Left lung (tissue), 10 donors: ENCODE results near the gene ZNF74. TPM values are rescaled to one million over a fixed set of nuclear protein-coding genes. Genes with fewer than 3 reads are reported as not detected.
A peak's percentile ranks its signal among the peaks of the same experiment; 100 is the strongest.
"Not testable (repeated sequence)": the region's sequence is repeated elsewhere in the genome, so short reads cannot be mapped to it uniquely, and the experiment has no call there.

ENCODE experiments used
- ATAC-seq: fragments of 200-7000 bp; cut with Tn5 transposase; one replicate; pipeline ENCODE4 v1.9.1; 2020; ENCODE audit warnings: moderate library complexity
- DNase-seq, 4 donors: peaks; one replicate each; pipeline ENCODE4 v3.0.0-alpha.2; 2013 to 2020
- H3K27ac ChIP-seq, 2 donors: fragments of 200-600 bp; sonication (generic) in 1 of 2; one replicate each; pipeline versions ENCODE4 v1.5.0 to v1.8.0; 2020 to 2021
- H3K27me3 ChIP-seq, 2 donors: fragments of 200-600 bp; sonication (generic) in 1 of 2; one replicate each; pipeline versions ENCODE4 v1.5.0 to v1.8.0; 2020 to 2021
- H3K36me3 ChIP-seq, 2 donors: fragments of 200-600 bp; sonication (generic) in 1 of 2; one replicate each; pipeline versions ENCODE4 v1.5.0 to v1.8.0; 2020 to 2021
- H3K4me1 ChIP-seq, 2 donors: fragments of 200-600 bp; one replicate each; pipeline ENCODE4 v1.8.0; 2021
- H3K4me3 ChIP-seq, 2 donors: fragments of 200-600 bp; sonication (generic) in 1 of 2; one replicate each; pipeline versions ENCODE4 v1.5.0 to v1.8.0; 2020 to 2021; ENCODE audit warnings: mild to moderate bottlenecking in 1 of 2
- H3K9me3 ChIP-seq, 2 donors: fragments of 200-600 bp; sonication (generic) in 1 of 2; one replicate each; pipeline versions ENCODE4 v1.5.0 to v1.8.0; 2020 to 2021
- intact Hi-C, 2 donors: fragments of 100-400 bp; cut with DNase I; formaldehyde crosslinking; loops; one replicate each; pipeline versions ENCODE4 v1.11.2 to v1.14.2; 2022
- polyA plus RNA-seq, 6 donors: library from polyadenylated mRNA; unstranded; fragments of 120-200 nt; gene quantifications; one replicate each; pipeline ENCODE4 v1.2.1, GENCODE V29; 2013; ENCODE audit not compliant: insufficient read length in 6 of 6
- total RNA-seq, 2 donors: library from RNA; stranded (reverse); fragmentation: NEBNext Ultra II Directional; extraction: Animal tissue kit (Norgen Biotek cat#: 25700); gene quantifications; one replicate each; pipeline ENCODE4 v1.2.1, GENCODE V29; 2021
- donor health status: DM: no; HTN: yes; CAD: no.
- donor health status: DM: no; HTN: no; CAD: no.

The ZNF74 gene
- total and polyA plus RNA-seq, 8 donors = 11.0 to 22.6 (median 19.9) TPM

GRCh38 chr22:20360866-20361751 lies 32.8 kb upstream of the ZNF74 start:
- DNase-seq, H3K4me1 ChIP-seq, H3K4me3 ChIP-seq, H3K36me3 ChIP-seq, H3K27ac ChIP-seq, intact Hi-C loops, H3K9me3 ChIP-seq, ATAC-seq, H3K27me3 ChIP-seq: not testable (repeated sequence)

- H3K36me3 ChIP-seq, H3K4me1 ChIP-seq, intact Hi-C loops, H3K27me3 ChIP-seq, H3K9me3 ChIP-seq, H3K4me3 ChIP-seq, ATAC-seq, H3K27ac ChIP-seq, DNase-seq: not testable (repeated sequence)
Observed at GRCh38 chr22:20361752-20362229, 32.2 kb upstream of the ZNF74 start.

- ATAC-seq, H3K4me1 ChIP-seq, H3K27me3 ChIP-seq, H3K4me3 ChIP-seq, intact Hi-C loops, H3K36me3 ChIP-seq, DNase-seq, H3K9me3 ChIP-seq, H3K27ac ChIP-seq: not testable (repeated sequence)
Observed at GRCh38 chr22:20362403-20362802, 31.5 kb upstream of the ZNF74 start.

GRCh38 chr22:20364335-20365260 lies 29.4 kb upstream of the ZNF74 start:
- H3K27me3 ChIP-seq, H3K9me3 ChIP-seq, intact Hi-C loops, H3K4me1 ChIP-seq, H3K36me3 ChIP-seq, DNase-seq, H3K4me3 ChIP-seq: not testable (repeated sequence)
- H3K27ac ChIP-seq = peak overlapping the region in 1 of 2 donors; percentile 36
- ATAC-seq = peak; percentile 53

GRCh38 chr22:20366841-20367240 lies 27.1 kb upstream of the ZNF74 start:
- DNase-seq, H3K4me1 ChIP-seq, H3K4me3 ChIP-seq, H3K9me3 ChIP-seq, H3K27ac ChIP-seq, intact Hi-C loops, H3K27me3 ChIP-seq, ATAC-seq, H3K36me3 ChIP-seq: not testable (repeated sequence)

- H3K4me1 ChIP-seq, intact Hi-C loops, H3K27me3 ChIP-seq, H3K27ac ChIP-seq, ATAC-seq, H3K36me3 ChIP-seq, H3K4me3 ChIP-seq, H3K9me3 ChIP-seq, DNase-seq: not testable (repeated sequence)
Observed at GRCh38 chr22:20368875-20369274, 25.1 kb upstream of the ZNF74 start.

GRCh38 chr22:20371687-20372086 lies 22.3 kb upstream of the ZNF74 start:
- H3K27me3 ChIP-seq, H3K9me3 ChIP-seq, DNase-seq, H3K36me3 ChIP-seq, H3K27ac ChIP-seq, ATAC-seq, H3K4me1 ChIP-seq, intact Hi-C loops, H3K4me3 ChIP-seq: not testable (repeated sequence)

- H3K4me3 ChIP-seq, H3K4me1 ChIP-seq, H3K36me3 ChIP-seq, H3K27me3 ChIP-seq, H3K9me3 ChIP-seq, DNase-seq, H3K27ac ChIP-seq, intact Hi-C loops: not testable (repeated sequence)
- ATAC-seq = peak; percentile 76
Observed at GRCh38 chr22:20372406-20372854, 21.5 kb upstream of the ZNF74 start.

- H3K27ac ChIP-seq, intact Hi-C loops, H3K27me3 ChIP-seq, ATAC-seq, H3K36me3 ChIP-seq, DNase-seq, H3K4me1 ChIP-seq, H3K9me3 ChIP-seq, H3K4me3 ChIP-seq: not testable (repeated sequence)
Observed at GRCh38 chr22:20373195-20373706, 20.7 kb upstream of the ZNF74 start.

- H3K27me3 ChIP-seq, DNase-seq, H3K4me3 ChIP-seq, H3K4me1 ChIP-seq, intact Hi-C loops, H3K36me3 ChIP-seq, ATAC-seq, H3K27ac ChIP-seq, H3K9me3 ChIP-seq: not testable (repeated sequence)
Observed at GRCh38 chr22:20374130-20374529, 19.8 kb upstream of the ZNF74 start.

GRCh38 chr22:20376281-20376680 lies 17.7 kb upstream of the ZNF74 start:
- H3K27ac ChIP-seq, intact Hi-C loops, H3K9me3 ChIP-seq, ATAC-seq, H3K4me1 ChIP-seq, H3K4me3 ChIP-seq, H3K36me3 ChIP-seq, H3K27me3 ChIP-seq, DNase-seq: not testable (repeated sequence)

GRCh38 chr22:20376983-20377382 lies 17.0 kb upstream of the ZNF74 start:
- H3K27ac ChIP-seq, DNase-seq, ATAC-seq, H3K9me3 ChIP-seq, intact Hi-C loops, H3K4me3 ChIP-seq, H3K27me3 ChIP-seq, H3K36me3 ChIP-seq, H3K4me1 ChIP-seq: not testable (repeated sequence)
